LNCaP clone FGC (cell line): Measurements from ENCODE around the gene ACAT1.

ENCODE experiments used
- DNase-seq: peaks from one replicate; pipeline ENCODE4 v3.0.0-alpha.2; 2011; ENCODE audit warnings: low read depth
- H3K4me3 ChIP-seq: 2 replicates; pipeline ENCODE4 v1.5.1; 2011; ENCODE audit warnings: mild to moderate bottlenecking, low read depth, low read length, control low read depth
- CTCF ChIP-seq: IDR thresholded peaks from 2 replicates; pipeline ENCODE4 v1.5.1; 2012; ENCODE audit warnings: mild to moderate bottlenecking; ENCODE audit not compliant: control insufficient read depth, insufficient read depth; ENCODE audit errors: extremely low read depth

ACAT1 gene

GRCh38 chr11:108121274-108122155 is at the start of gene ACAT1:
Gene ACAT1 (plus strand): TSS chr11:108121567. CDS start chr11:108121607, 40 bp downstream.
- 0 out of 2 replicates have a peak, but pooled peaks have one; percentile 13 for TF ChIP-seq CTCF
- DNase-seq: peak; percentile 72

GRCh38 chr11:108084811-108085210 is 36.6 kb upstream of the ACAT1 start:
- DNase-seq: peak; percentile 31
- no peak overlapping the region for H3K4me3 ChIP-seq
- no peak for TF ChIP-seq CTCF

More at GRCh38 chr11:108121274-108122155, at the start of gene ACAT1:
- peak within 1 kb of the TSS; percentile 72 for H3K4me3 ChIP-seq

- no peak for DNase-seq
- TF ChIP-seq CTCF: no peak
- H3K4me3 ChIP-seq: no peak overlapping the region
These were observed 35.7 kb upstream of the ACAT1 start for GRCh38 chr11:108085672-108086071.

- DNase-seq: no peak
- H3K4me3 ChIP-seq: no peak overlapping the region
- no peak for TF ChIP-seq CTCF
These were observed 29.2 kb upstream of the ACAT1 start for GRCh38 chr11:108092134-108092533.

- no peak for TF ChIP-seq CTCF
- peak; percentile 98 for DNase-seq
- H3K4me3 ChIP-seq: no peak overlapping the region
These were observed 28.1 kb upstream of the ACAT1 start for GRCh38 chr11:108093128-108093904.

GRCh38 chr11:108097179-108097578 is 24.2 kb upstream of the ACAT1 start:
- no peak for DNase-seq
- no peak for TF ChIP-seq CTCF
- no peak overlapping the region for H3K4me3 ChIP-seq
